Keratinocyte (primary cell): ENCODE measurements around the gene TMPRSS13.

Experiments used
- EZH2 ChIP-seq: IDR thresholded peaks from one replicate; pipeline ENCODE4 v1.6.1; 2012; ENCODE audit warnings: inconsistent platforms, mild to moderate bottlenecking, low read length, moderate library complexity
- TF ChIP-seq, protein P1 (sequence below), 3 experiments: IDR thresholded peaks in 1 of 3; conservative IDR thresholded peaks in 1 of 3; optimal IDR thresholded peaks in 1 of 3; 2 replicates in 2 of 3; 3 replicates in 1 of 3; pipeline versions ENCODE3 to v1.5.1; 2011; ENCODE audit warnings: low read length in 3 of 3, mild to moderate bottlenecking in 3 of 3, moderate library complexity in 2 of 3, control low read depth in 1 of 3, inconsistent platforms in 1 of 3; ENCODE audit not compliant: insufficient read depth in 2 of 3; ENCODE audit errors: extremely low read depth in 1 of 3

DNA sequence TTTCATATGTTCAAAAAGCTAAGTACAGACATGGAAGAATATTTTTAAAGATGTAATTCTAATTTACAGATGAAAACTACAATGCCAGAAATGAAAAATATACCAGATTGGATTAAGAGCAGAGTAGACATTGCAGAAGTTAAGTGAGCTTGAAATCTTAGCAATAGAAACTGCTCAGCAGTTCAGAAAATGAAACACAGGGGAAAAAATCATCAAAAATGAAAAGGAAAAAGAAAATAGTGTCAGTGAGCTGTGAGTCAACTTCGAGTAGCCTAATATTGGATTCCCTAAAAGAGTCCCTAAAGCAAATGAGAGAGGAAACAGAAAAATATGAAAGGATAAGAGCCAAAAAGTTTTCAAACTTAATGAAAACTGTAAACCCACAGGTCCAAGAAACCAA is 31.2 kb upstream of the TMPRSS13 start:
- TF ChIP-seq, protein P1, sequence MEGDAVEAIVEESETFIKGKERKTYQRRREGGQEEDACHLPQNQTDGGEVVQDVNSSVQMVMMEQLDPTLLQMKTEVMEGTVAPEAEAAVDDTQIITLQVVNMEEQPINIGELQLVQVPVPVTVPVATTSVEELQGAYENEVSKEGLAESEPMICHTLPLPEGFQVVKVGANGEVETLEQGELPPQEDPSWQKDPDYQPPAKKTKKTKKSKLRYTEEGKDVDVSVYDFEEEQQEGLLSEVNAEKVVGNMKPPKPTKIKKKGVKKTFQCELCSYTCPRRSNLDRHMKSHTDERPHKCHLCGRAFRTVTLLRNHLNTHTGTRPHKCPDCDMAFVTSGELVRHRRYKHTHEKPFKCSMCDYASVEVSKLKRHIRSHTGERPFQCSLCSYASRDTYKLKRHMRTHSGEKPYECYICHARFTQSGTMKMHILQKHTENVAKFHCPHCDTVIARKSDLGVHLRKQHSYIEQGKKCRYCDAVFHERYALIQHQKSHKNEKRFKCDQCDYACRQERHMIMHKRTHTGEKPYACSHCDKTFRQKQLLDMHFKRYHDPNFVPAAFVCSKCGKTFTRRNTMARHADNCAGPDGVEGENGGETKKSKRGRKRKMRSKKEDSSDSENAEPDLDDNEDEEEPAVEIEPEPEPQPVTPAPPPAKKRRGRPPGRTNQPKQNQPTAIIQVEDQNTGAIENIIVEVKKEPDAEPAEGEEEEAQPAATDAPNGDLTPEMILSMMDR (optimal IDR thresholded peaks at IDR 0.05 in 1 of 3, IDR thresholded peaks at IDR 0.05 in 1 of 3, conservative IDR thresholded peaks at IDR 0.05 in 1 of 3; ENCODE audit: extremely low read depth in 1 of 3, insufficient read depth in 2 of 3, low read length in 3 of 3): no peak
- no peak for TF ChIP-seq EZH2
